GM12874 (cell line): ENCODE results near the gene SNX19.

Experiments
- CTCF ChIP-seq: IDR thresholded peaks from 2 replicates; pipeline ENCODE4 v1.5.1; 2011; ENCODE audit warnings: low read depth, mild to moderate bottlenecking, control low read depth, low read length, moderate library complexity; ENCODE audit not compliant: insufficient read depth

SNX19 gene

DNA sequence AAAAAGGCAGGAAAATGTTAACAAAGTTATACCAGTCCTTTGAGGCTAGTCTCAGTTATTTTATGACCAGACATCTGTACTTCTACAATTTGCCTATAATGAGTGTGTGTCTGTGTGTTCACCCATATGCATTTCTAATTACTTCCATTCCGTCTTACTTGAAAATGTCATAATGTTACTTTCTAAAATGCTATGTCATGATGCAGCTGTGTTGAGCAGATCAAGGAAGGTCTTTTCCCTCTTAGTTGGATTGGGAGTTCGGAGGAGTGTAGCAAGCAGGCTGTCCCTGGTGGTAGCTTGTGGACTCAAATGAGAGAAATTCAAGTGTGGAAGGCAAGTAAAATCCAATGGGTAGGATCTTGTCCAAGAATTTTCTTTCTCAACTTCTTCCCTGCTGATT, 3.0 kb downstream of the SNX19 start:
- no peak for TF ChIP-seq CTCF

DNA sequence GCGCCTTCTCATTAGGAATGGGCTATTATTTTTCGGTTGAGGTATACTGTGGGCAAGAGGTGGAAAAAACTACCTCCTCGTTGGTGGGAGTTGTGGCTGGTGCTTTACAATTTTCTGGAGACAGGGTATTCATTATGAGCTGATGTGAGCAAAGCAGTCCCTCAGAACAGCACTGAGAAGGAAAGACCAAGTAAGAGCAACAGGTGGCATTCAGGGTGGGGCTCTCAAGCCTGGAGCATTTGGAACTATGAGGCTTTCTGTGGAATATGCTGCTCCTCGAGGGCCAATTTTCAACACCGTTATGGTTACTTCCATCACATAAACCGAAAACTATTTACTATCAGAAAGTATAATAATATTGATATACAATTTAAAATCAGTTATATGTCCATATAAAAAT, 3.7 kb downstream of the SNX19 start:
- no peak for TF ChIP-seq CTCF

GRCh38 chr11:130911306-130911705, 5.0 kb downstream of the SNX19 start:
- TF ChIP-seq CTCF = no peak

DNA sequence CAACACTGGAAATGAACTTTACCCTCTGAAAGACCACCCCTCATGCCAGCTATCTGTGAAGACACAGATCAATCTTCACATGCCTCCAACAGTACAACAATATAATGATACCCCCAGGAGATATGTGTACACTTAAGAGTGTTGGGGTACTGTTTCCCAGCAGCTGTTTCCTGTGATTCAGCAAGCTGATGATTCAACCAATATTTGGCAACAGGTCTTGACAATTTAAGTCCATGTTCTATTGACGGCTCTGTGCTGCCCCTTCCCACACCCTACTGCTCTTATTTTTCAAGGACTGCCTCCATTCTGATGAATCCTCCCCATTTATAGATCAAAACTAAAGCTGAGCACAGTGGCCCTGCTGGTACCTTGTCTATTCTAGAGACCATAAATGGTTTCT, 6.6 kb downstream of the SNX19 start:
- TF ChIP-seq CTCF = no peak

DNA sequence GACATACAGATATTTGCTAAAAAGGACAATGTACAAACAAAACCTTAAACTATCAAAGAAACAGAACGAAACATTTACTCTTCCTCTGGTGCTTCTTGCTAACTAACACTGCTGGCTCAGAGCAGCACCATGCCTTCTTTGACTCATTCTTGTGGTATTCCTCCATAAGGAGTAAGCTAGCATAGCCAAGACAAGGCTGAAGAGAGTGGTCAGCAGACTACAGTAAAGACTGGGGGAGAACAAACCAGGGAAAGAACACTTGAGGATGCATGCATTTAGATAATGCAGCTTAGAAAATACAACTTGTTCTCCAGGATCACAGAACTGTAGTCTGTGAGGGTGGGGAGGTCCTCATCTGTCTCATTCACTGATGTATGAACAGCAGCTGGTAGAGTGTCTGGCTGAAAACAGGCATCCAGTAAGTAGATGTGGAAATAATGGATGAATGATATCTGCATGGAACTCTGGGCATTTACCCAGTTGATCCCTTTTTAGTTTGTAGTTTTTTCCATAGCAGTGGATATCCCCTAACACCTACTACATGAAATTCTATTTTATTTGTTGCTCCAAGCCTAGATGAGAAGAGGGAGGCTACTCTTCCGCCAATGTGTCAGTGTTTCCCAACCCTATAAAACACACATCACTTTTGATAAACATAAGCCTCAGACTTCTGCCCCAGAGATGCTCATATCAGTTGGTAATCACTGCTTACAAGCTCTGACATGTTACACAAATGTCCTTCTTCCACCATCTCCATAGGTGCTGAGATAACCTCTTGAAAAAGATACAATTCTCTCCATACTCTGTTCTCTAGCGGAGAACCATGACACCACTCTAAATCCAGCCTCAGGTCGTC, 7.3 kb downstream of the SNX19 start:
- no peak for TF ChIP-seq CTCF

- no peak for TF ChIP-seq CTCF
Measured at GRCh38 chr11:130908061-130908460, 8.2 kb downstream of the SNX19 start.

- TF ChIP-seq CTCF = no peak
Measured at GRCh38 chr11:130907229-130907628, 9.1 kb downstream of the SNX19 start.
